Common myeloid progenitor, CD34-positive (primary cell): ENCODE data around the gene RNPS1.

Experiments used
- CTCF ChIA-PET: fragments of 350-600 bp; sonication (Branson Sonifier 250); formaldehyde crosslinking; loops from one replicate; lab custom pipeline; 2021; ENCODE audit warnings: antibody characterized with exemption; lab: Charles Lee
- POLR2A ChIA-PET: fragments of 350-600 bp; sonication (Branson Sonifier 250); formaldehyde crosslinking; loops from one replicate; lab custom pipeline; 2021; ENCODE audit warnings: antibody characterized with exemption; lab: Charles Lee
- DNase-seq, 3 donors: peaks; one replicate each; pipeline versions ENCODE4 v3.0.0 to v3.0.0-alpha.2; 2013
- H3K27ac ChIP-seq, 2 experiments: 1 replicate in 1 of 2; 2 replicates in 1 of 2; pipeline ENCODE4 v1.7.0; 2013; ENCODE audit warnings: inconsistent platforms in 2 of 2, low read length in 2 of 2, mild to moderate bottlenecking in 2 of 2, low read depth in 1 of 2, moderate library complexity in 1 of 2; ENCODE audit not compliant: severe bottlenecking in 2 of 2, insufficient read depth in 1 of 2, poor library complexity in 1 of 2
- H3K27me3 ChIP-seq, 5 experiments: replicated peaks in 2 of 5; 1 replicate in 3 of 5; 2 replicates in 2 of 5; pipeline versions ENCODE4 v1.6.1 to v1.7.0; 2013; ENCODE audit warnings: low read length in 4 of 5, mild to moderate bottlenecking in 2 of 5, moderate library complexity in 2 of 5, inconsistent platforms in 1 of 5; ENCODE audit not compliant: insufficient read depth in 5 of 5, control insufficient read depth in 4 of 5
- H3K36me3 ChIP-seq, 4 experiments: 1 replicate in 2 of 4; 2 replicates in 2 of 4; pipeline versions ENCODE4 v1.6.1 to v1.7.0; 2013; ENCODE audit warnings: low read length in 3 of 4, control low read depth in 1 of 4, mild to moderate bottlenecking in 1 of 4; ENCODE audit not compliant: control insufficient read depth in 4 of 4, insufficient read depth in 4 of 4
- H3K4me1 ChIP-seq, 4 experiments: 1 replicate in 3 of 4; 2 replicates in 1 of 4; pipeline versions ENCODE4 v1.6.1 to v1.7.1; 2013; ENCODE audit warnings: low read length in 3 of 4, mild to moderate bottlenecking in 3 of 4, control low read depth in 1 of 4, inconsistent platforms in 1 of 4, moderate library complexity in 1 of 4; ENCODE audit not compliant: control insufficient read depth in 4 of 4, insufficient read depth in 4 of 4; ENCODE audit errors: control extremely low read depth in 1 of 4
- H3K4me3 ChIP-seq, 7 experiments: 1 replicate in 4 of 7; 2 replicates in 3 of 7; pipeline versions ENCODE4 v1.5.1 to v1.7.0; 2013; ENCODE audit warnings: mild to moderate bottlenecking in 7 of 7, low read length in 6 of 7, moderate library complexity in 6 of 7, inconsistent platforms in 2 of 7, low read depth in 2 of 7, control low read depth in 1 of 7; ENCODE audit not compliant: insufficient read depth in 4 of 7, control insufficient read depth in 1 of 7; ENCODE audit errors: extremely low read depth in 1 of 7
- H3K9me3 ChIP-seq, 5 experiments: 1 replicate in 4 of 5; 2 replicates in 1 of 5; pipeline versions ENCODE4 v1.6.1 to v1.7.1; 2013; ENCODE audit warnings: low read length in 4 of 5, mild to moderate bottlenecking in 2 of 5, inconsistent platforms in 1 of 5, low read depth in 1 of 5, moderate library complexity in 1 of 5; ENCODE audit not compliant: control insufficient read depth in 4 of 5, insufficient read depth in 2 of 5; ENCODE audit errors: control extremely low read depth in 1 of 5
- WGBS: methylation state at CpG from one replicate; pipeline ENCODE4 v1.1.5; 2013; ENCODE audit not compliant: insufficient coverage; 5-methylcytosine and 5-hydroxymethylcytosine counted together

Gene RNPS1

DNA sequence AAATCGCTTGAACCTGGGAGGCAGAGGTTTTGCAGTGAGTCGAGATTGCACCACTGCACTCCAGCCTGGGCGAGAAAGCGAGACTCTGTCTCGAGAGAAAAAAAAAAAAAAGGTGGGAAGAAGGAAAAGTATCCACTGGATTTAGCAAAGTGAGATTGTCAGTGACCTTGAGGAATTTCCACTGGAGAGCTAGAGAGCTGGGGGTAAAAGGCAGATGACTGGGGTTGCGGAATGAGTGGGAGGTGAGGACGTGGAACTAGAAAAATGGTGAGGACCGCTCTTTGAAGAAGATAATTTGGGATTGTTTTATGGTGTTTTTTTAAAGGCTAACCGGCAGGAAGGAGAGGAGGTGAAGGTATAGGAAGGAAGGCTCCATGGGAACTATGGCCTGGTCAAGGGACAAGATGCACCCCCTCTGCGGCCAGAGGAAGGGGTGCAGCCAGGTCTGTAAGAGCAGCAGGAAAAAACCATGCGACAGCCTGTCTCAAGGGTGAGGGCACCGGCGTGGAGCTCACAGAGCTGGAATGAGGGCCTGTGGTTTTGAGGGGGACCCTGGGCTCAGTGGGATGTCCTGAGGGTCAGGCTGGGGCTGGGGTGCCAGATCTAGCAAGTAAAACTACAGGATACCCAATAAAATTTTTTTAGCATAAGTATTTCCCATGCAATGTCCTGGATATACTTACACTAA is 63.4 kb downstream of the RNPS1 start:
- Histone ChIP-seq H3K4me1 (peaks cover 0 to 21% (median 14%) of the 10 kb centered on the region in 4 experiments), H3K27me3 (peaks cover 0 to 5% (median under 1%) of the 10 kb centered on the region in 5 experiments), H3K36me3 (peaks cover 6 to 30% (median 26%) of the 10 kb centered on the region in 4 experiments), H3K27ac (peak overlapping the region; percentile 66 to 91), H3K9me3 (no peaks in the 10 kb centered on the region), H3K4me3 (peak overlapping the region in 6 of 7 experiments; percentile 84 to 99 (median 92))
- 93% methylated on average over 13 of the region's 13 CpGs for WGBS
- DNase-seq: no peak
- POLR2A ChIA-PET: interaction anchor here (0.7 to 1.8 kb wide), 4 partner anchors 10 to 239 kb away, joined by 3 to 5 read pairs (median 3); partner anchors contain the start of genes PGP and TRAF7
- CTCF ChIA-PET: interaction anchor here (0.7 to 1.8 kb wide), 3 partner anchors 10 to 51 kb away, joined by 3 to 6 read pairs (median 3); no protein-coding TSS in a partner anchor
